ENCODE results near the gene MRPL12.
"Not testable (repeated sequence)": the region's sequence is repeated elsewhere in the genome, so short reads cannot be mapped to it uniquely, and the experiment has no call there.

The MRPL12 gene

DNA sequence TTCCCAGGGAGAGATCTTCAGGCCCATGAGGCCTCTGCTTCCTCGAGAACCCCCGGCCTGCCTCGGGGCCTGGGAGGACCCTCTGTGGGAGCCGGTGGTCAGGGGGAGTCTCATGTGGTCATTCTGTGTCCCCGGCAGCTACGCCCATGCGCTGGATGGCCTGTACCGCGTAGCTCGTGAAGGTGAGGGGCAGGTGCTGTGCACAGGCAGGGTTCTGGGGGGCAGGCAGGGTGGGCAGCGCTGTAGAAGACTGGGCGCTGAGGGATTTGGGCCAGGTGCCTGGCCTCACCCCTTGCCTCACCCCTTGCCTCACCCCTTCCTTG is 13.5 kb downstream of the MRPL12 start:
- no peak for DNase-seq (ENCODE audit: low read depth)

DNA sequence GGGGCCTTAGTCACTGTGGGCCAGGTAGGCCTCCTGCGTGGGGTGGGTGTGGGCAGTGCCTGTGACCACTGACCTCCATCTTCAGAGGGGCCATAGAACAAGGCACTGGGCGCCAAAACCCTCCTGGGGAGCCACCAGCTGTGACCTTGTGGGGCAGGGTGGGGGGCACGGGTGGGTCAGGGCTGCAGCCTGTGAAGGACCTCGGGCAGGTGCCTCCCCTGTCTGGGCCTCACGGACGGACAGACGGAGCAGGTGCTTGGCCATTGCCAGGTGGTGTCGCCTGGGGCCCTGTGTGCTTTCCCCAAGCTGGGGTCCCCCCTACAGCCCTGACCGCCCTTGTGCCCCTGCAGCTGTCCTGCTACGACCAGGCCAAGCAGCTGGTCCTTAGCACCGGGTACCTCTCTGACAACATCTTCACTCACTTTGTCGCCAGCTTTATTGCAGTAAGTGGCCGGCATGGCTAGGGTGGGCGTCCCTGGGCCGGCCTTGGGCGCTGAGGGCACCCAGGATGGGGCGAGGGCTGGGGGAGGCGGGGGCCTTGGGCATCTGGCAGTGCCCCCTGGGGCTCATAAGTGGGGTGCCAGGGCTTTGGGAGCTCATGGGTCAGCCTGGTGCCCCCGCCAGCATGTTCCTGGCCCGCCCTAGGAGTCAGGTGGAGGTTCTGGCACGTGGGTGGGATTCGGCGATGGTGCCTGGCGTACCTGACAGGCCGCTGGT is 14.0 kb downstream of the MRPL12 start:
- no peak for DNase-seq (ENCODE audit: low read depth)

DNA sequence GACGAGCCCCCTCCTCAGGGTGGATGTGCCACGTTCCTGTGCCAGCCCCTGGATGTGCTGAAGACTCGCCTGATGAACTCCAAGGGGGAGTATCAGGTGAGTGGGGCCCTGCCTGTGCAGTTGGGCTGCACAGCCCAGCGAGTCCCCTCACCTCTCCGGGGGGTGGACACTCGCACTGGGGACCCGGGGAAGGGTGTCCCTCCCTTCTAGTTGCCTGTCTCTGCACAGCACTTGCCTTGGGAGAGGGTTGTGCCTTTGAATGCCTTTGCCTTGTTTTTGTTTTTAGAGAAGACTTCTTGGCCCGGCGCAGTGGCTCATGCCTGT is 14.6 kb downstream of the MRPL12 start:
- no peak for DNase-seq (ENCODE audit: low read depth)

DNA sequence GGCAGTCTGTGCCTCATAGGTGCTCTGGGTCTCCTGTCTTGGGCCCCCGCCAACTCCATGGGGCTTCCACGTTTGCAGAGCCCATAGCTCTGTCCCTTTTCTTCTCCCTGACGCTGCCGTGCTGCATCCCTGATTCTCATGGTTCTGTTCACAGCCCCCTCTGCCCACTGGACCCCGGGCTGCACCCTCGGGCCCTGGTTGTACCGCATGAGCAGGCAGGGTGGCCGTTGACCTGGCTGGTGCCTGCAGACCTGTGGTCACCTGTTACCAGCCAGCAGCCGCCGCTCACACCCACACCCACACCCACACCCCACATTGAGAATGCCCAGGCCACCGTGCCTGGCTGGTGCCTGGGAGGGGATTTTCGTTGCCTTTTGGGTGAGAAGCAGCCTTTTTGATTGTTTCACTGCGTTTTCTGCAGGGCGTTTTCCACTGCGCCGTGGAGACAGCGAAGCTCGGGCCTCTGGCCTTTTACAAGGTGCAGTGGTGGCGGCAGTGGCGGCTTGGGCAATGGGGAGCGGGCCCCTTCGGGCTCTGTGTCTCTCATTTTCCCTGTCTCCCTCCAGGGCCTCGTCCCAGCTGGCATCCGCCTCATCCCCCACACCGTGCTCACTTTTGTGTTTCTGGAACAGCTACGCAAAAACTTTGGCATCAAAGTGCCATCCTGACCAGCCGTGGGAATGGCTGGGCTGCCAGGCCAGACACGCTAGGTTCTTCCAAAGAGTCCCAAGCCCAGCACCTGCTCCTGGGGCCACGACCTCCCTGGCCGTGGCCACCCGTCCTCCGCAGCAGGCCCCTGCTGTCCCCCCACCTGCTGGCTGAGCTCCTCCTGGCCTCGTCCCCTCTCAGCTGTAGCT is 16.5 kb downstream of the MRPL12 start:
- no peak for DNase-seq (ENCODE audit: low read depth)

DNA sequence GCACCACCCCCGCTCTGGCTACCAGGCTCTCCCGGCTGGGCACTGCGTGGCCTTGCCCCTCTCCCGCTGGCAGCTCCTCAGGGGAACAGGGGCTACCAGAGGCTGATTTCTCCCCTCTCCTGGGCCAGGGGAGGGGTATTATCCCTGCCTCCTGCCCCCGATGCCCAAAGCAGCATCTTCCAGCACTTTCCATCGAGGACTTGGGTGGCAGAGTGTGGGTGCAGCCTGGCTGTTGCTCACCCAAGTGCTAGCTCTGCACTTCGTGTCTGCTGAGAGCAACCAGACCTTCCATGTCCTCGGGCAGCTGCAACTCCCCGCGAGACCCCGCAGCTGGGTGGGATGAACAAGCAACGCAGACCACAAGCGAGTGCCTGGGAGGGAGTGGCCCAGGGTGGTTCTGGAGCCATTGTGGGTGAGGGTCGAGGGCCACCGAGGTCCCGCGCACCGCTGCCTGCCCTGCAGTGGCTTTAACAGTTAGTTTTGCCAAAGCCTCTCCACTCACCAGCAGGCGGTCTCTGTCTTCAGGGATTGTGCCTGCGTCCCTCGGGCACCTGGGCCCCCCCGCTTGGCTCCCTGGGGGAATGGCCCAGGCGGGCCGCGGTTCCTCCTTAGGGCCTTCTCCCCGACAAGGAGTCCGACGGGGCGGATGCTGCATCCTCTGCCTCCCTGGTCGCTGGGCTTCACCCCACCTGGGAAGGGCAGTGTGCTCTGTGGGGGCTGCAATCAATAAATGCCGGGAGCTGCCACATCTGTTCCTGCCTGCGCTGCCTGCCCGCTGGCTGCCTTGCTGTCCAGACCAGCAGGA is 17.3 kb downstream of the MRPL12 start:
- no peak for DNase-seq (ENCODE audit: low read depth)

DNA sequence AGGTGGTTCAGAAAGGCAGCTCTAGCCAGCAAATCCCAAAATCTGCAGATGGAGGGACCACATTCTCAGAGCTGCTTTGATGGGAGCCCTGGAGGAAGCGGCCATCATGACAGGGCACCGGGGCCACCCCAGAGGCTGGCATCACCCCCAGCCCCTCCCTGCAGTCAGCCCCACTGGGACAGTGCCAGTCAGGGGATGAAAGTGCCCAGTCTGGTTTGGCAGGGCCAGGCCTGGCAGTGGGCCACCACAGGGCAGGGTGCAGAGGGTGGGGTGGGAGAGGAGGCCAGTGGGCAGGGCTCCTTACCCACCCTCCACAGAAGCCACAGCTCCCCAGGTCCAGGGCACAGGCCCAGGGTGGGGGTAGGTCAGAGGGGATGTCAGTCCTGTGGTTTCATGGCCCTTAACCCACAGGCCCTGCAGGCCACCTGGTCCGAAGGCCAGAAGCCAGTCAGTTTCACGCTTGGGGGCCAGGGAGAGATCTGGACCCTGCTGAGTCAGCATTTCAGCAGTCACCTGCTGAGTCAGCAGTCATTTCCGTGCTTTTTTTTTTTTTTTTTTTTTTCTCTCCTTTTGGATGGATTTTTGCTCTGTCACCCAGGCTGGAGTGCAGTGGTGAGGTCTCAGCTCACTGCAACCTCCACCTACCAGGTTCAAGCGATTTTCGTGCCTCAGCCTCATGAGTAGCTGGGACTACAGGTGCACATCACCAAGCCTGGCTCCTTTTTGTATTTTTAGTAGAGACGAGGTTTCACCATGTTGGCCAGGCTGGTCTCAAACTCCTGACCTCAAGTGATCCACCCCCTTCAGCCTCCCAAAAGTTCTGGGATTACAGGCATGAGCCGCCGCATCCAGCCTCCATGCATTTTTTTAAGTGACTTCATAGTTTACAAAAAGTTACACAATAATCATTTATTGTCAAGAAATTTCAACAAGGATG is 19.3 kb downstream of the MRPL12 start:
- DNase-seq (ENCODE audit: low read depth), result peak; percentile 11

DNA sequence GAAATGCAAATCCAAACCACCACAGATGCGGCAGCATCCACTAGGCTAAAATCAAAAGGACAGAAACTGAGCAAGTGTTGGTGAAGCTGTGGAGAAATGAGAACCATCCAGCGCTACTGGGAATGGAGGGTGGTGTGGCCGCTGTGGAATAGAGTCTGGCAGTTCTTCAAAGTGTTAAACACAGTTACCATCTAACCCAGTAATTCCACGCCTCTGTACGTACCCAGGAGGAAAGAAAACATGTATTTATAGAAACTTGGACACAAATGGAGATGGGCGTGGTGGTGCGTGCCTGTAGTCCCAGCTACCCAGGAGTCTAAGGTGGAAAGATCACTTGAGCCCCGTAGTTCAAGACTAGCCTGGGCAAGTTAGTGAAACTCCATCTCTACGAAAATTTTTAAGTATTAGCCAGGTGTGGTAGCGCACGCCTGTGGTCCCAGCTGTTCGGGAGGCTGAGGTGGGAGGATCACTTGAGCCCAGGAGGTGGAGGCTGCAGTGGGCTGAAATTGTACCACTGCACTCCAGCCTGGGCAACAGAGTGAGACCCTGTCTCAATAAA is 20.6 kb downstream of the MRPL12 start:
- DNase-seq (ENCODE audit: low read depth), result no peak

DNA sequence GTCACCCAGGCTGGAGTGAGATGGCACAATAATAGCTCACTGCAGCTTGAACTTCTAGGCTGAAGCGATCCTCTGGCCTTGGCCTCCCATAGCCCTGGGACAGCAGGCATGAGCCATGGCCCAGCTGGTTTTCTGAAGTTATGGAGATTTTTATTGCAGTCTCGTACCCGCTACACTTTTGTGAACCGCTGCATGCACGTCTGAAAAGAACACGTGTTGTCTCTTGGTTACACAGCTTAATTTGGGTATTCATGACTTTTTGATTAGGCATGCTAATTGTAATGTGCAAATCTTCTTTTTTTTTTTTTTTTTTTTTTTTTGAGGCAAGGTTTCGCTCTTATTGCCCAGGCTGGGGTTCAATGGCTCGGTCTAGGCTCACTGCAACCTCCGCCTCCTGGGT is 22.3 kb downstream of the MRPL12 start:
- DNase-seq (ENCODE audit: low read depth), result no peak

DNA sequence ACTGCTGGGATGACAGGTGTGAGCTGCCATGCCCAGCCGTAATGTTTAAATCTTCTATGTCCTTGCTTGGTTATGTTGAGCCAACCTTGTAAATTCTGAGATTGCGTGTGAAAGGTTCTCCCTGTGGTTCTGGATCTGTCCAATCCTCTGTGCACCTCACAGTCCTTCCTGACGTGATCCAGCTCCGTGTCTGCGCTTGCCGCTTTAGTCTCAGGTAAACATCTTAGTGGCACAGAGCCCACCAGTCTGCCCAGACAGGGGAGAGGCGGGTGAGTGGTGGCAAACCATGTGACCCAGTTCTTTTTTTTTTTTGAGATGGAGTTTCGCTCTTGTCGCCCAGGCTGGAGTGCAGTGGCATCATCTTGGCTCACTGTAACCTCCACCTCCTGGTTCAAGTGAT is 22.8 kb downstream of the MRPL12 start:
- DNase-seq (ENCODE audit: low read depth), result no peak

DNA sequence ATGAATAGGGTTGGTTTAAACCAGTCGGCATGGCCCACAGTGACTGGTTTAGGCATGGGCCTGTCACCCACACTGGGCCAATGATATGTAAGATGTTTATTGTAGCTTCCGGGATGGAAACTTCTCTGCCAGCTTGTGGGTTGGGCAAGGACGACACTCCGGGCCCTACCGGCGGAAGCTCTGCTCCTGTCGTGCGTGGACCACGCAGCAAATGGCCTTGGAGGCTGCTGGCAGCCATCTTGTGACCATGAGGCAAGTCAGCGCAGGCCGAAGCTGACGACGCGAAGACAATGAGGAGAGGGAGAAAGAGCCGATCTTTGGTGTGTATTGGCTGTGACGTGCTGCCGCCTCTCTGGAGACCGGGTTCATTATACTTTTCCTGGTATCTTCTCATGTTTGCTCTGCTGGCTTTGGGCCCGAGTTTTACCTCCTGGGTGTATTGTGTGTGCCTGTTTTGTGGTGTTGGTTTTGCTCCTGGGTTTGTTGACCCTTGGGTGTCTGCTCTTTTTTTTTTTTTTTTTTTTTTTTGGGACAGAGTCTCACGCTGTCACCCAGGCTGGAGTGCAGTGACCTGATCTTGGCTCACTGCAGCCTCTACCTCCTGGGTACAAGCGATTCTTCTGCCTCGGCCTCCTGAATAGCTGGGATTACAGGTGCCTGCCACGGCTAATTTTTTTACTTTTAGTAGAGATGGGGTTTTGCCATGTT is 24.3 kb downstream of the MRPL12 start:
- no peak for DNase-seq (ENCODE audit: low read depth)

DNA sequence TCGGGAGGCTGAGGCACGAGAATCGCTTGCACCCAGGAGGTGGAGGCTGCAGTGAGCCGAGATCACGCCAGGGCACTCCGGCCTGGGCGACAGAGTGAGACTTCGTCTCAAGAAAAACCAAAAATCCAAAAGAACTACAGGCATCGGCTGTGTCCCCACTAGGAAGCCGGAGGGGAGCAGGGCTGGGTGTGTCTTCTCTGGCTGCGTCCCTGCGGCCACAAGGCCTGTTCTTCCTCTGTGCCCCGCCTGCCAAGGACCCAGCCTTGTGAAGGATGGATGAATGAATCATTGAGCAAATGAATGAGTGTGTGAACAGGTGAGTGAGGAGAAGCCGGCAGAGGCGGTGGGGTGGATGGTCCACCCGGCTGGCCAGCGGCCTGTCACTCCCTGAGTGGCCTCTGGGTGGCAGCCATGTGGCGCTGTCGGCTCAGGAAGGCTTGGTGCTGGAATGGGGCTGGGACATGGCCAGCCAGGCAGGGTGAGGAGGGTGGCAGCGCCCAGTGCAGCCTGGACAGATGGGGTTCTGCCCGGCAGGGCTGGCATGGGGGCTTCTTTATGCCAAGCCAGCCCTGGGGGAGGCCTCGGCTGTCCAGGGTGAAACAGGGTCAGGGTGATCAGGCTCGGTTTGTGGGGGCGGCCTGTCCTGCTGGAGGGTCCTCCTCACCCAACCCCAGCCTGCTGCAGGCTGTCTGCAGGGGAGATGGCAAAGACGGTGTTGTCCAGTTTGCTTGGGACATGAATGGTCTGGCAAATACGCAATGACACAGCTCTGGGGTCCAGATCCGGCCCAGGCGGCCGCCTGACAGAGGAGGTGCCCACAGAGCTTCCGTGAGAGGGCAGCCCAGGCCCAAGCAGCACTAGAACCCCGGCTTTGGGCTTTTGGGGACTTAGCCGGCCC is 30.6 kb downstream of the MRPL12 start:
- peak; percentile 44 for DNase-seq (ENCODE audit: low read depth)

DNA sequence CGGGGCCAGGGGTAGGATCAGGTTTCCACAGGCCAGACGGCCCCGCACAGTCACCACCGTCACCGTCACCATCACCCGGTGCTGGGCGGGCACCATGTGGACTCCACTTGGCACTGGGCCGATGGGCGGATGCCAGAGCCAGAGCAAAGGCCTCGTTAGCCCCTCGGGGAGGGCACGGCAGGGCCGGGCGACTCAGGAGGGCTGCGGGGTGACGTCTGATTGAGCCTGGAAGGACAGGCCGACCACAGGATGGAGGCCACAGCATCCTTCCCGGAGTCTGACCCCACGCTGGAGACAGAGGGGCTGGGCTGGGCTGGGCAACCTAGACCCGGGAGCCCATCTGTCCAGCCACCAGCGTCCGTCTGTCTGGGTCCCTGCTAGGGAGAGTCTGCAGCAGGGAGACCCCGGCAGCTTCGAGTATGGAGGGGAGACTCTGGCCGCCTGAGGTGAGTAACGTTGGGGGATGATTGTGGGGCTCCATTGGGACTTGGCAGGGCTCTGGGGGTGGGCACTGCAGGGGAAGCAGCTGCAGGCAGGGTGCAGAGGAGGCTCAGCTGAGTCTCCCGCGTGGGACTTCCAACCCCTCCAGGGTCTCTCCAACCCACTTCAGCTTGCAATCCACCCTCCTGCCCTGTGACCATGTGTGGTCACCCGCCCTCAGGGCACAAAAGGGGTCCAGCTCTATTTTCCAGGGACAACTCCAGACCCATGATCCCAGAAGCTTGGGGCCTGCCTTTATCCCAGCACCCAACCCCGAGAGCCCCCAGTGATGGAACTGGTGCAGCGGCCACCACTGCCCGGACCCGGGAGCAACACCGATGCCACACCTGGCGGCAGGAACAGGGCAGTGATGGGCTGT is 31.5 kb downstream of the MRPL12 start:
- DNase-seq (ENCODE audit: low read depth), result no peak

DNA sequence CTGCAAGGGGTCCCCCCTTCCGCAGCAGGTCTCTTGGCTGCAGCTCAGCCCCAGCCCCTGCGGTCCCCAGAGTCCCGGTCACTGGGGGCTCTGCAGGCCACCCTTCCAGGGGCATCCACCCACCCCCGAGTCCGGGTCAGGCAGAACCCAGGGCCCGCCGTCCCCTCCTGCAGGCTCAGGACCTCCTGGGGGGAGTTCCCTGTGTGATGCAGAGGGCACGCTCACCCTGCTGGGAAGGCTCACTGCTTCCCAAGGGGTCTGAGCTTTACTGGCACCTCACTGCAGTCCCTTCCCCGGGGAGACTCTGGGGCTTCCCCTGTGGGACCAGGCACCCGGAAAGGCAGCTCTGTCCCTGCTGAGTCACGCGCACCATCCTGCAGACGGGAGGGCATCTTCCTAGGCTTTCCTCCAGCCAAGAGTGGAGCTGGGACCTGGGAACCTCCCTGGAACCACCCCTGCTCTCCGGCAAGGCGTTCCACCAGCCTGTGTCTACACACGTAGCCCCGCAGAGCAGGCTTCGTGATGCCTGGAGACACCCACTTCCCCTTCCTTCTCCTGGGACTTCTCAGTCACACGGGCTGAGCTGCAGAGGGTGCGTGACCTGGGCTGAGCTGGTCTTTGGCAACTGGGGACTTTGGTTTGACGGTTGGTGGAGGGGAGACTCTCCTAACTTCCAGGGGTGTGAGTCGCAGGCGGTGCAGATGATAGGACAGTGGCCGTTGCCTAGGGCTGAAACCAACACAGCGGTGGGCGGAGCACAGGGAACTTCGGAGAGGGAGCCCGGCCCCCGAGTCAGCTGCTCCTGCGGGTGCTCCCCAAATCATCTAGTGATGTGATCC is 32.3 kb downstream of the MRPL12 start:
- no peak for DNase-seq (ENCODE audit: low read depth)

DNA sequence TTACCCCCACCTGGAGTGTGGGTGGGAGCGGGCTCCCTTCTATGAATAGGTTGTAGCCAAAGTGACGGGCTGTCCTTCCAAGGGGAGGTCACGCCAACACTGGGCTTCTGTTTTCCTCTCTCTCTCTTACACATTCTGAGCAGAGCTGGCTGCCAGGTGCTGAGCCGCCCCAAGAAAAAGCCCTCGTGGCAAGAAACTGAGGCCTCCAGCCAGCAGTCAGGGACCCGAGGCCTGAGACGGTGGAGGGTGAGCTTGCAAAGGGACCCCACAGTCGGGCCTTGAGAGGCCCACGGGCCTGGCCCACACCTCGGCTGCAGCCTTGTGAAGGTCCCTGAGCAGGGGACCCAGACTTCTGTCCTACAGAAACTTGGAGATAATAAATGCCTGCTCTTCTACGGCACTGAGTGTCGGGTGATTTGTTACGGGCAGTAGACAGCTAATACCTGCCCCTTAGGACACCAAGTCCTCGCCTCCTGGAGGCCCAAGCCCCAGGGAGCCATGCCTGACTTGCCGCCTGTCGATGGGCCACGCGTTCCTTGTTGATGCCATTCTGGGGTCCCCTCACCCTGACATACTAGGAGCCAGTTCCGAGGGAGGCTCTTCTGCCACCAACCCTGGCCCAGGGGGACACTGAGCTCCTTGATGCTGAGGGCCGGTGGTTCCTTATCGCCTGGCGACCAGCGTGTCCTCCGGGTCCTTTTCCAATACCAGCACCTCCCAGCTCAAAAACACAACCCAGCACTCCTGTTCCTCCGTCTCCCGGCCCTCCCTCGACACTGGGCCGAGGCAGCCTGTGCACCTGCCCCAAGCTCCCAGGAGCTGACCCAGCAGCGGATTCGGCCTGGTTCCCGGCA is 35.0 kb downstream of the MRPL12 start:
- DNase-seq (ENCODE audit: low read depth), result no peak

DNA sequence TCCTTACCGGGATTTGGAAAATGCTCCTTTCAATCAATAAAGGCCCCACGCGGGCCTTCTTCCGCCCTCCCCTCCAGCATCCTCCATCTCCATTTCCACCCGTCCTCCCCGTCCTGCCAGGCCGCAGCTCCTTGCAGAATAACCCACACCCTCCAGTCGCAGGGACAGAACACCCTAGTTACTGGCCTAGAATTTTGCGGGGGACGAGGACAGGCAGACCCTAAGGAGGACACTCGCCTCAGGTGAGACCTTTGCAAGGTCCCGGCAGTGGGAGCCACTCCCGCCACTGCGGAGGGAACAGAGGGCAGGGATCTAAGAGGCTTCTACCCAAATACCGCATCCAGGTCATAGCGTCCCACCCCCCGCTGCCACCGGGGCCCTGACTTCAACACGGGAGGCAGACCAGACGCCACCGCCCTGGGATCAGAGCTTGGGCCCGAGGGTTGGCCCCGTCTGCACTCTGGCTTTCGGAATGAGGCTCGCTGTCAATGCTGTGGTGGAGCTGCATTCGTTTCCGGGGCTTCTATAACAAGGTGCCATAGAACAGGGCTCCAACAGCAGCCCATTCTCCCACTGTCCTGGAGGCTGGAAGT is 35.7 kb downstream of the MRPL12 start:
- no peak for DNase-seq (ENCODE audit: low read depth)

DNA sequence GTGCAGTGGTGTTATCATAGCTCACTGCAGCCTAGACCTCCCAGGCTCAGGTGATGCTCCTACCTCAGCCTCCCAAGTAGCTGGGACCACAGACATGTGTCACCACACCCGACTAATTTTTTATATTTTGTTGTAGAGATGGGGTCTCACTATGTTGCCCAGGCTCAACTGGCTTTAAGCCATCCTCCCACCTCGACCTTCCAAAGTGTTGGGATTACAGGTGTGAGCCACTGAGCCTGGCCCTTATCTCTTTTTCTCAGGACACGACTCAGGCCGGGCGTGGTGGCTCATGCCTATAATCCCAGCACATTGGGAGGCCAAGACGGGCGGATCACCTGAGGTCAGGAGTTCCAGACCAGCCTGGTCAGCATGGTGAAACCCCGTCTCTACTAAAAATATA is 36.4 kb downstream of the MRPL12 start:
- not testable (repeated sequence) for DNase-seq (ENCODE audit: low read depth)

All from amniotic epithelial cell (primary cell).